KMS-11 (cell line): Measurements from ENCODE around the gene CDC42BPB.

Source experiments
- H2AFZ ChIP-seq: fragments of 200-600 bp; sonication (generic); 2 replicates; pipeline ENCODE4 v1.6.1; 2016; ENCODE audit warnings: antibody characterized with exemption, mixed run types, low read depth
- H3K27ac ChIP-seq: fragments of 200-600 bp; sonication (generic); 2 replicates; pipeline ENCODE4 v1.6.1; 2016; ENCODE audit warnings: mild to moderate bottlenecking, mixed run types
- H3K27me3 ChIP-seq: fragments of 200-600 bp; sonication (generic); 2 replicates; pipeline ENCODE4 v1.6.1; 2017; ENCODE audit warnings: mild to moderate bottlenecking, low read depth, mixed run types, moderate library complexity; ENCODE audit not compliant: insufficient read depth
- H3K36me3 ChIP-seq: fragments of 200-600 bp; sonication (generic); 2 replicates; pipeline ENCODE4 v1.6.1; 2017; ENCODE audit warnings: mild to moderate bottlenecking, mixed run types; ENCODE audit not compliant: insufficient read depth
- H3K4me1 ChIP-seq: fragments of 200-600 bp; sonication (generic); 2 replicates; pipeline ENCODE4 v1.6.1; 2016; ENCODE audit warnings: mild to moderate bottlenecking, low read depth, mixed run types; ENCODE audit not compliant: poor library complexity, severe bottlenecking
- H3K4me2 ChIP-seq: fragments of 200-600 bp; sonication (generic); 2 replicates; pipeline ENCODE4 v1.7.0; 2016; ENCODE audit warnings: mild to moderate bottlenecking, mixed run types
- H3K4me3 ChIP-seq: fragments of 200-600 bp; sonication (generic); IDR thresholded peaks from 2 replicates; pipeline ENCODE4 v1.6.1; 2017; ENCODE audit warnings: low read depth, low read length, mixed read lengths; ENCODE audit not compliant: insufficient read depth
- H3K79me2 ChIP-seq: fragments of 200-600 bp; sonication (generic); 2 replicates; pipeline ENCODE4 v1.6.1; 2016; ENCODE audit warnings: low read depth, mixed run types; ENCODE audit not compliant: insufficient read depth
- H3K9ac ChIP-seq: fragments of 200-600 bp; sonication (generic); 2 replicates; pipeline ENCODE4 v1.6.1; 2016; ENCODE audit warnings: mild to moderate bottlenecking, mixed run types
- H4K20me1 ChIP-seq: fragments of 200-600 bp; sonication (generic); 2 replicates; pipeline ENCODE4 v1.6.1; 2016; ENCODE audit warnings: mild to moderate bottlenecking, mixed run types; ENCODE audit not compliant: insufficient read depth
- CTCF ChIP-seq: fragments of 200-600 bp; sonication (generic); conservative IDR thresholded peaks from 2 replicates; pipeline ENCODE4 v1.6.1; 2017; ENCODE audit warnings: low read depth, mild to moderate bottlenecking, antibody characterized with exemption, low read length, moderate library complexity, mixed read lengths

Gene CDC42BPB

GRCh38 chr14:103003850-103004249 is 53.5 kb downstream of the CDC42BPB start:
- no peaks in the 10 kb centered on the region for H3K36me3 ChIP-seq
- no peak overlapping the region for H3K4me2 ChIP-seq
- H3K27ac ChIP-seq = no peak overlapping the region
- H4K20me1 ChIP-seq = no peaks in the 10 kb centered on the region
- H3K79me2 ChIP-seq = no peaks in the 10 kb centered on the region
- H2AFZ ChIP-seq = no peak overlapping the region
- no peaks in the 10 kb centered on the region for H3K4me1 ChIP-seq
- no peak overlapping the region for H3K9ac ChIP-seq
- H3K4me3 ChIP-seq = no peak overlapping the region
- no peaks in the 10 kb centered on the region for H3K27me3 ChIP-seq
- no peak for TF ChIP-seq CTCF

DNA sequence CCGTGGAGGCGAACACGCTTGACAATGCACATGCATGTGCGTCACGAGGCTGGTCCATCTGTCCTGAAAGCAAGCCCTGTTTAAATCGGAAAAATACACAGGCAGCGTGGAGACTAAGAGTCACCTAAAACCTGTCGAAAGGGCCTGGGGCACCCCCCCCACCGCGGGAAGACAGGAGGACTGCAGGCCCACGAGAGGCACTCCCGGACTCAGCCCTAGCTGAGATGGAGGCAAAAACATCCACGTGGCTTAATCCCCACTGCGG is 54.1 kb downstream of the CDC42BPB start:
- no peaks in the 10 kb centered on the region for H3K36me3 ChIP-seq
- no peak for TF ChIP-seq CTCF
- no peak overlapping the region for H3K27ac ChIP-seq

DNA sequence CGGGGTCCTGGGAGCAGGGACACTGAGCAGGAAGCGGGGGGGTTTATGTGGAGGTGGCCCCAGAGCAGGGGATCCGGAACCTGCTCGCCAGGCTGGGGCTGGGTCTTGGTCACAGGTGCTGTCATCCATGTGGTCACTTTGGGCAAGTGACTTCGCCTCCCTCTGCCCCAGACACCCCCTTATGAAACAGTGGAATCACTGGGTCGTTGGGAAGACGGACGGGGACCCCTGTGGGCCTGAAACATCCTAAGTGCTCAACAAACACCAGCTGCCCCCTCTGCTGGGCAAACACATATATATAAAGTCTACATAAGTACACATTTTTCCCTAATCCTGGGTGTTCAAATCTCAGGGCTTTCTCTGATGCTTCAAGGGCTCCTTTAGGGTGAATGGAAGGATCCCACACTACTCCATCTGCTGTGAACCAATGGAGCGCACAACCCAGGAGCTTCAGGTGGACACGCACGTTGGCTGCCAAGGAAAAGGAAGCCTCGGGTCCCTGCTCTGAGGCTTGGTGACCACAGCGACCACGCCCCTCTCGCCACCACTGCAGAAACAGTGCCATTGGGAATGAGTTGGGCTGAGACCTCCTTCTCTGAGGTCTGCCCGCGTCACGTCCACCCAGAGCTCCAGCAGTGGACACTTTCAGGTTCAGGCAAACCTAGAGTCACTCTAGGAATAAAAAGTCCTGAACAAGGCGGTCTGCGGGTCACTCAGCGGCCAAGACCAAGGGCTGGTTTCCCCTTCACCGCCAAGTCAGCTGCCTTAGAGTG is 54.6 kb downstream of the CDC42BPB start:
- no peak overlapping the region for H3K27ac ChIP-seq
- H4K20me1 ChIP-seq = no peaks in the 10 kb centered on the region
- no peak overlapping the region for H3K4me3 ChIP-seq
- no peak overlapping the region for H2AFZ ChIP-seq
- no peak overlapping the region for H3K9ac ChIP-seq
- no peaks in the 10 kb centered on the region for H3K4me1 ChIP-seq
- H3K27me3 ChIP-seq = no peaks in the 10 kb centered on the region
- H3K79me2 ChIP-seq = no peaks in the 10 kb centered on the region
- TF ChIP-seq CTCF = no peak
- H3K36me3 ChIP-seq = no peaks in the 10 kb centered on the region
- H3K4me2 ChIP-seq = no peak overlapping the region

More for the DNA sequence above, 54.1 kb downstream of the CDC42BPB start:
- Histone ChIP-seq H3K4me3 (no peak overlapping the region), H3K9ac (no peak overlapping the region), H3K4me2 (no peak overlapping the region), H4K20me1 (no peaks in the 10 kb centered on the region), H3K79me2 (no peaks in the 10 kb centered on the region), H2AFZ (no peak overlapping the region), H3K4me1 (no peaks in the 10 kb centered on the region), H3K27me3 (no peaks in the 10 kb centered on the region)

DNA sequence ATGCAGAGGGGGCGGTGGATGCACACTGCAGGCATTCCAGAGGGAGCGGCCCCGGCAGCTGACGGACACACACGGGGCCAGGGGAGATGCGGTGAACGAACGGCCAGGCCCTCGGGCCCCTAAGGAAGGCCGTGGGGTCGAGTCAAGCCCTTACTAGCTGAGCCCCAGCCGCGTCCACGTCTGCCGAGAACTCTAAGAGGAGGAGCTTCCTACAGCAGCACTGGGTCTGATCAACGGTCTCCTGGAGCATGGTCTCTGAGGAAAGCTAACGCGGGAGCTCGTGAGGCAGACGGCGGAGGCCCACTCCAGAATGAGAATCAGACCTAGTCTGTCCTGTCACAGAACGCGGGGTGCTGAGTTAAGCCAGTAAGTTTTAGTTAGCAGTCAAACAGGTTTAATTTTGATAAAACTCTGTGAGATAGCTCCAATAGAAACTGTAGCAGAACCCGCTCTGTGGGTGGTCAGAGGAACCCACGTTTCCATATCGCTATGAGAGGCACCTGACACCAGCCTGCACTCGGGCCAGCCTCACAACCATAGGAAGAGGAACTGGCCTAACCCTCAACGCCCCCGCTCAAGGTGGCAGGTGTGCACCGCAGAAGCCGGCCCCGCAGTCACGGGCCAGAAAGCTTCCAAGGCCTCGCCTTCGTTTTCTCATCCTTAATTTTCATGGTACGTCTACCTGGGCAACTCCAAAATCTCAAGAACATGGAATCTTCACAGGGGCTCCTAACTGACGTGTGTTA is 55.5 kb downstream of the CDC42BPB start:
- Histone ChIP-seq H3K27ac (no peak overlapping the region), H3K9ac (no peak overlapping the region), H3K4me3 (no peak overlapping the region), H4K20me1 (no peaks in the 10 kb centered on the region), H3K36me3 (no peaks in the 10 kb centered on the region), H3K4me2 (no peak overlapping the region), H3K27me3 (no peaks in the 10 kb centered on the region), H3K79me2 (no peaks in the 10 kb centered on the region), H3K4me1 (no peaks in the 10 kb centered on the region), H2AFZ (no peak overlapping the region)
- no peak for TF ChIP-seq CTCF
